Stomach (tissue), 9 donors: ENCODE measurements around the gene TAB2. TPM values are rescaled to one million over a fixed set of nuclear protein-coding genes. Genes with fewer than 3 reads are reported as not detected.

Experiments used
- DNase-seq, 2 donors: peaks; one replicate each; pipeline versions ENCODE4 v3.0.0 to v3.0.0-alpha.2; 2013 to 2019
- H3K27ac ChIP-seq, 5 donors: fragments of 200-600 bp in 4 of 5; sonication (generic) in 4 of 5; one replicate each; pipeline ENCODE4 v1.5.1; 2013 to 2019; ENCODE audit warnings: mild to moderate bottlenecking in 1 of 5, moderate library complexity in 1 of 5
- H3K27me3 ChIP-seq, 3 donors: fragments of 200-600 bp; sonication (generic); one replicate each; pipeline ENCODE4 v1.5.1; 2017 to 2019; ENCODE audit warnings: mixed run types in 1 of 3
- H3K36me3 ChIP-seq, 4 donors: fragments of 200-600 bp; sonication (generic); 1 replicate in 3 of 4; 2 replicates in 1 of 4; pipeline ENCODE4 v1.5.1; 2016 to 2019
- H3K4me1 ChIP-seq, 4 donors: fragments of 200-600 bp; sonication (generic); one replicate each; pipeline ENCODE4 v1.5.1; 2016 to 2019
- H3K4me3 ChIP-seq, 4 donors: fragments of 200-600 bp; sonication (generic) in 3 of 4; one replicate each; pipeline ENCODE4 v1.5.1; 2016 to 2019; ENCODE audit warnings: mild to moderate bottlenecking in 1 of 4
- H3K9me3 ChIP-seq, 4 donors: fragments of 200-600 bp; sonication (generic); one replicate each; pipeline ENCODE4 v1.5.1; 2016 to 2019
- CTCF ChIP-seq, 7 experiments: fragments of 450-650 bp in 4 of 7; fragments of 200-600 bp in 3 of 7; sonication (generic) in 3 of 7; IDR thresholded peaks; one replicate each; pipeline ENCODE4 v1.5.1; 2016 to 2019; ENCODE audit warnings: antibody characterized with exemption in 7 of 7, control low read depth in 2 of 7, mild to moderate bottlenecking in 1 of 7
- EP300 ChIP-seq: sonication (generic); formaldehyde crosslinking; IDR thresholded peaks from one replicate; pipeline ENCODE4 v1.6.1; 2017; ENCODE audit warnings: antibody characterized with exemption
- POLR2A ChIP-seq, 4 donors: fragments of 450-650 bp; IDR thresholded peaks; one replicate each; pipeline ENCODE4 v1.6.1; 2016; ENCODE audit warnings: antibody characterized with exemption in 4 of 4, control low read depth in 2 of 4, mild to moderate bottlenecking in 1 of 4, moderate library complexity in 1 of 4
- POLR2AphosphoS5 ChIP-seq, 3 donors: sonication (generic); formaldehyde crosslinking; IDR thresholded peaks; one replicate each; pipeline ENCODE4 v1.6.1; 2016; ENCODE audit warnings: antibody characterized with exemption in 3 of 3
- WGBS, 5 donors: extraction: QIAGEN DNeasy Blood & Tissue Kit in 3 of 5; methylation state at CpG; one replicate each; pipeline versions ENCODE4 v1.1.5 to v1.1.7; 2013 to 2018; 5-methylcytosine and 5-hydroxymethylcytosine counted together
- intact Hi-C: fragments of 100-400 bp; cut with DNase I; formaldehyde crosslinking; loops from one replicate; pipeline ENCODE4 v1.15.1; 2023; ENCODE audit warnings: low total_unique reads
- polyA plus RNA-seq, 3 donors: library from polyadenylated mRNA; stranded (reverse); fragments of 200-250 nt; gene quantifications; one replicate each; pipeline ENCODE4 v1.2.3, GENCODE V29; 2013
- total RNA-seq, 5 donors: library from RNA; depleted of rRNA; stranded (reverse); fragments of >200 nt; gene quantifications; one replicate each; pipeline versions ENCODE4 v1.1.0 to v1.2.3, GENCODE V29; 2014 to 2016
- donor health status: healthy with polysubstance abuse.
- donor health status: Bipolar disorder and iron deficiency.
- donor health status: healthy.

The TAB2 gene
- total and polyA plus RNA-seq, 8 donors: 14.1 to 119 (median 47.4) TPM

GRCh38 chr6:149278997-149279396 lies 38.5 kb upstream of the TAB2 start:
- no peaks in the 10 kb centered on the region for H3K36me3 ChIP-seq
- no peaks in the 10 kb centered on the region for H3K9me3 ChIP-seq
- TF ChIP-seq POLR2A (IDR thresholded peaks at IDR 0.05) (no peak), CTCF (IDR thresholded peaks at IDR 0.05) (no peak), POLR2AphosphoS5 (IDR thresholded peaks at IDR 0.05) (no peak), EP300 (no peak)
- whole genome bisulfite sequencing, 5 donors: 80 to 100% (median 86%) methylated on average over 1 of the region's 1 CpG
- H3K4me1 ChIP-seq: no peaks in the 10 kb centered on the region
- no peak overlapping the region for H3K27ac ChIP-seq
- intact Hi-C loops: no loop called here
- DNase-seq: no peak
- no peaks in the 10 kb centered on the region for H3K27me3 ChIP-seq
- no peak overlapping the region for H3K4me3 ChIP-seq

DNA sequence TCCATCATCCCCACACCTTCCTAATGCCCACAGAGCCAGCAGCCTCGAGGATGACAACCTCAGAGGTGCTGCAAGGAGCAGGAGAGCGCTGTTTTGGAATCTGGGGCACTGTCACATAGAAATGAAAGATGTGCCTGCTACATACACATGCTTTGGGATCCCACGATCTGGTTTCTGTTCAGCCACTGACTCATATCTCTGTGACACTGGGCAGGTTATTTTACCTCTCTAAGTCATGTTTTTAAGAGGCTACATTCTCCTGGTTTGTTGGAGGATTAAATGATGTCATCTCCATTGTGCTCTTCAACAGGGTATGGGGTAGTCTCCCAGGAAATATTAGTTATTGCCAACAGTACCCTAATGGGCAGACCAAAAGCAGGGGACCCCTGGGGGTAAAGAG lies 32.6 kb upstream of the TAB2 start:
- Histone ChIP-seq H3K27ac (no peak overlapping the region), H3K36me3 (no peaks in the 10 kb centered on the region), H3K4me3 (no peak overlapping the region), H3K27me3 (no peaks in the 10 kb centered on the region), H3K4me1 (no peaks in the 10 kb centered on the region), H3K9me3 (no peaks in the 10 kb centered on the region)
- intact Hi-C loops: no loop called here
- no peak for TF ChIP-seq CTCF (IDR thresholded peaks at IDR 0.05)
- no peak for TF ChIP-seq POLR2AphosphoS5 (IDR thresholded peaks at IDR 0.05)
- no peak for TF ChIP-seq EP300
- no peak for TF ChIP-seq POLR2A (IDR thresholded peaks at IDR 0.05)
- no peak for DNase-seq
- 65 to 78% (median 75%) methylated on average over 3 of the region's 3 CpGs for WGBS, 5 donors

DNA sequence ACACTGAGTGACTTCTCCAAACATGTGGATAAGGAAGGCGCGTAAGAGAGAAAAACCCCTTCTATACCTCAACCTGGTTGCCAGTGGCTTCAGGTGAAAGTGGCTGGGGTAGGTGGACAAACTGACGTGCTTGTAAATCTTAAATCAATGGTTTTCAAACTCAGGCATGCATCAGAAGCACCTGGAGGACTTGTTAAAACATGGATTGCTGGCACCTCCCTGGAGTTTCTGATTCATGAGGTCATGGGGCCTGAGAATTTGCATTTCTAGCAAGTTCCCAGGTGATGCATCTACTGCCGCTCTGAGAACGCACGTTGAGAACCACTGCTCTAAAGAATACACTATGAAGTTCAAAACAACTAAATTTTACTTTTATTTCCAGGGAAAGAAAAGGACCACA lies 31.9 kb upstream of the TAB2 start:
- H3K4me1 ChIP-seq: no peaks in the 10 kb centered on the region
- WGBS, 5 donors: 76 to 94% (median 93%) methylated on average over 6 of the region's 6 CpGs
- H3K9me3 ChIP-seq: no peaks in the 10 kb centered on the region
- no peak for DNase-seq
- TF ChIP-seq POLR2AphosphoS5 (IDR thresholded peaks at IDR 0.05): no peak
- no peak for TF ChIP-seq CTCF (IDR thresholded peaks at IDR 0.05)
- no peak for TF ChIP-seq EP300
- TF ChIP-seq POLR2A (IDR thresholded peaks at IDR 0.05): no peak
- no peaks in the 10 kb centered on the region for H3K27me3 ChIP-seq
- H3K4me3 ChIP-seq: no peak overlapping the region
- intact Hi-C loops: no loop called here
- no peaks in the 10 kb centered on the region for H3K36me3 ChIP-seq
- no peak overlapping the region for H3K27ac ChIP-seq

DNA sequence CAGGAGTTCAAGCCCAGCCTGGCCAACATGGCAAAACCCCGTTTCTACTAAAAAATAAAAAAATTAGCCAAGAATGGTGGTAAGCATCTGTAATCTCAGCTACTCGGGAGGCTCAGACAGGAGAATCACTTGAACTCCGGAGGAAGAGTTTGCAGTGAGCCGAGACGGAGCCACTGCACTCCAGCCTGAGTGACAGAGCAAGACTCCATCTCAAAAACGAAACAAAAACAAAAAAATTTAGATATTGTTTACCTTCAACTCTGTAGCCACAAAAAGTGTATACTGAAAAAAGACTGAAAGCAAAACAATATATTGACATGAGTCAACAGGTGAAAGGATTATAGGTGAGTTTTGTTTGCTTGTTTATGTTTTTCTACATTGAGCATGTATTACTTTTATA lies 30.6 kb upstream of the TAB2 start:
- no peak for TF ChIP-seq POLR2AphosphoS5 (IDR thresholded peaks at IDR 0.05)
- Histone ChIP-seq H3K36me3 (no peaks in the 10 kb centered on the region), H3K27me3 (no peaks in the 10 kb centered on the region), H3K27ac (no peak overlapping the region), H3K4me1 (no peaks in the 10 kb centered on the region), H3K9me3 (no peaks in the 10 kb centered on the region), H3K4me3 (no peak overlapping the region)
- 76 to 85% (median 83%) methylated on average over 6 of the region's 6 CpGs for WGBS, 5 donors
- intact Hi-C loops: no loop called here
- DNase-seq: no peak

GRCh38 chr6:149289192-149289781 lies 28.2 kb upstream of the TAB2 start:
- Histone ChIP-seq H3K27me3 (no peaks in the 10 kb centered on the region), H3K36me3 (no peaks in the 10 kb centered on the region), H3K4me3 (no peak overlapping the region), H3K9me3 (no peaks in the 10 kb centered on the region), H3K27ac (no peak overlapping the region), H3K4me1 (no peaks in the 10 kb centered on the region)
- WGBS, 5 donors: 74 to 86% (median 84%) methylated on average over 4 of the region's 4 CpGs
- DNase-seq: no peak
- TF ChIP-seq POLR2AphosphoS5 (IDR thresholded peaks at IDR 0.05) (no peak), POLR2A (IDR thresholded peaks at IDR 0.05) (no peak), EP300 (no peak), CTCF (IDR thresholded peaks at IDR 0.05) (no peak)
- intact Hi-C loops: no loop called here
